Measurements from ENCODE around the gene B4GAT1. TPM values are rescaled to one million over a fixed set of nuclear protein-coding genes. Genes with fewer than 3 reads are reported as not detected.

Gene B4GAT1
- total and polyA plus RNA-seq, 9 of the 15 experiments (the other 6 are each of a cell fraction or from before 2014, with no cell fraction given): 0.86 to 9.5 (median 3.8) TPM

DNA sequence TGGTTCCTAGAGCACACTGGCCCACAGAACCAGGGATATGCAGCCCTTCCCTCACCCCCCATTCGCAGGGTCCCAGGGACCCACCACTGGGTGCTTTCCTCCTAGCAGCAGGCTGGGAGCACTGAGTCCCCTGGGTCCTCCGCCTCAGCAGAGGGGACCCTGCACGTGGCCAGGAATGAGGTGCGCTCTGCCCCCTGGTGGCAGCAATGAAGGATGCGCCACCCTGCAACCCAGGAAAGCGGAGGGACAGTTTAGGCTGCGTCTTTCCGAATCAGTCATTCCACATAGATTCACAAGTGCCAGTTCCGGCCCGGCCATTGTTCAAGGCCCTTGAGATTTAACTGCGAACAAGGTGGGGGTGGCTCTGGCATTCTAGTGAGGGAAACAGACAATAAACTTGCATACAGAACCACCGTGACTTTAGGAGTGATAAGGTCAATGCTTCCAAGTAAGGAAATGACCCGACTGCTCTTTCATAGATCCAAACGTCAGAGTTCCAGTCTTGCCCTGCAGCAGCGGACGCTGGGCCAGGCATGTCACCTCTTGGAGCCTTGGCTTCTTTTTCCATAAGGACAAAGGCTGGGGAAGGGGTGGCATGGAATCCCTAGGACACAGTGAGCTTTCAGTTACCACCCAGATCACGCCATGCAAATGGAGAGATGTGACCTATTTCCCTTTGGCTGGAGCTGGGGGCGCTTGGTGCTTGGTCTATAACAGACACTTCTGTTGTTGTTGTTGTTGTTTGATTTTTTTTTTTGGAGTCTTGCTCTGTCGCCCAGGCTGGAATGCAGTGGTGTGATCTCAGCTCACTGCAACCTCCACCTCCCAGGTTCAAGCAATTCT is 18.9 kb downstream of the B4GAT1 start (continued):
- TF ChIP-seq, protein P1, sequence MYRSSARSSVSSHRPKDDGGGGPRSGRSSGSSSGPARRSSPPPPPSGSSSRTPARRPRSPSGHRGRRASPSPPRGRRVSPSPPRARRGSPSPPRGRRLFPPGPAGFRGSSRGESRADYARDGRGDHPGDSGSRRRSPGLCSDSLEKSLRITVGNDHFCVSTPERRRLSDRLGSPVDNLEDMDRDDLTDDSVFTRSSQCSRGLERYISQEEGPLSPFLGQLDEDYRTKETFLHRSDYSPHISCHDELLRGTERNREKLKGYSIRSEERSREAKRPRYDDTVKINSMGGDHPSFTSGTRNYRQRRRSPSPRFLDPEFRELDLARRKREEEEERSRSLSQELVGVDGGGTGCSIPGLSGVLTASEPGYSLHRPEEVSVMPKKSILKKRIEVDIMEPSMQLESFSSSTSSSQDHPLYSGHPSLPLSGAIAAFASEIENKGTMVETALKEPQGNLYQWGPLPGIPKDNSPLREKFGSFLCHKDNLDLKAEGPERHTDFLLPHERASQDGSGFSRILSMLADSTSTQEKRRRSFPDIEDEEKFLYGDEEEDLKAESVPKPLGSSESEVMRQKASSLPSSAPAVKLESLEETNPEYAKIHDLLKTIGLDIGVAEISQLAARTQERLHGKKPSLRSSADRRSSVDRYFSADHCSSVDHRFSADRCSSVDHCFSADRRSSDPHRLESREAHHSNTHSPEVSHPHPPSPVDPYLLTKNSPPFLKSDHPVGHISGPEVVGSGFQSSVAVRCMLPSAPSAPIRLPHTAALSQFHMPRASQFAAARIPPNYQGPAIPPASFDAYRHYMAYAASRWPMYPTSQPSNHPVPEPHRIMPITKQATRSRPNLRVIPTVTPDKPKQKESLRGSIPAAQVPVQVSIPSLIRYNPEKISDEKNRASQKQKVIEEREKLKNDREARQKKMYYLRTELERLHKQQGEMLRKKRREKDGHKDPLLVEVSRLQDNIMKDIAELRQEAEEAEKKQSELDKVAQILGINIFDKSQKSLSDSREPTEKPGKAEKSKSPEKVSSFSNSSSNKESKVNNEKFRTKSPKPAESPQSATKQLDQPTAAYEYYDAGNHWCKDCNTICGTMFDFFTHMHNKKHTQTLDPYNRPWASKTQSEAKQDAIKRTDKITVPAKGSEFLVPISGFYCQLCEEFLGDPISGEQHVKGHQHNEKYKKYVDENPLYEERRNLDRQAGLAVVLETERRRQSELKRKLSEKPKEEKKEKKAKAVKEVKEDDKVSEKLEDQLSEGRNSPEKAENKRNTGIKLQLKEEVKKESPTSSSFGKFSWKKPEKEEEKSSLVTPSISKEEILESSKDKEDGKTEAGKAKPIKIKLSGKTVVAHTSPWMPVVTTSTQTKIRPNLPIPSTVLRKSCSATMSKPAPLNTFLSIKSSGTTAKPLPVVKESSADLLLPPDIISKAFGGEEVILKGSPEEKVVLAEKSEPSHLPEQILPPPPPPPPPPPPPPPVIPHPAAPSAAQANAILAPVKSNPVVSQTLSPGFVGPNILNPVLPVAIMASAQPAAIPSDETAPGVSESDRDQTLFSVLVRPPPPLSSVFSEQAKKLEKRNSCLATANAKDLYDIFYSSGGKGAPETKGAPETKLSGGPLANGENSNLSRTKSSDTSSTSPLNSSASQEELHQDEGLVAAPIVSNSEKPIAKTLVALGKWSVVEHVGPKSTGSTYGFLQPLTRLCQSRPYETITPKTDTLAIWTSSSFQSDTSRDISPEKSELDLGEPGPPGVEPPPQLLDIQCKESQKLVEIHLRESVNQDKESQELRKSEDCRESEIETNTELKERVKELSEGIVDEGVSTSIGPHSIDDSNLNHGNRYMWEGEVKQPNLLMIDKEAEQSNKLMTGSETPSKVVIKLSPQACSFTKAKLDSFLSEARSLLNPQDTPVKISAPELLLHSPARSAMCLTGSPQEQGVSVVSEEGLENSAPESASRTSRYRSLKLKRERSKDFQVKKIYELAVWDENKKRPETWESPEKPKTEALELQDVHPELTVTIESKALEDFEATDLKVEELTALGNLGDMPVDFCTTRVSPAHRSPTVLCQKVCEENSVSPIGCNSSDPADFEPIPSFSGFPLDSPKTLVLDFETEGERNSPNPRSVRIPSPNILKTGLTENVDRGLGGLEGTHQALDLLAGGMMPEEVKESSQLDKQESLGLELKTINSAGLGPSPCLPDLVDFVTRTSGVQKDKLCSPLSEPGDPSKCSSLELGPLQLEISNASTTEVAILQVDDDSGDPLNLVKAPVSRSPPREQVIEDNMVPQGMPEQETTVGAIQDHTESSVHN (IDR thresholded peaks at IDR 0.05; ENCODE audit: borderline replicate concordance in 1 of 2, low read depth in 1 of 2): no peak
- TF ChIP-seq CHD2 (IDR thresholded peaks at IDR 0.05; ENCODE audit: low read depth, low read length): no peak
- TF ChIP-seq NFATC3 (IDR thresholded peaks at IDR 0.05): no peak
- no peak for TF ChIP-seq ZNF79 (CRISPR knock-in tag; IDR thresholded peaks at IDR 0.05; ENCODE audit: low read depth)
- no peak for TF ChIP-seq NCOA4 (IDR thresholded peaks at IDR 0.05; ENCODE audit: partially characterized antibody)
- 0 out of 2 replicates have a peak, but pooled peaks have one; percentile 34 for TF ChIP-seq ESRRA (IDR thresholded peaks at IDR 0.05; ENCODE audit: borderline replicate concordance, low read depth)
- TF ChIP-seq ZNF354B (CRISPR knock-in tag; IDR thresholded peaks at IDR 0.05): no peak
- TF ChIP-seq BCL6 (CRISPR knock-in tag; IDR thresholded peaks at IDR 0.05): no peak
- no peak for TF ChIP-seq TFE3 (CRISPR knock-in tag; IDR thresholded peaks at IDR 0.05)
- TF ChIP-seq TRIM28 (IDR thresholded peaks at IDR 0.05): no peak
- TF ChIP-seq NELFE (IDR thresholded peaks at IDR 0.05; ENCODE audit: insufficient read depth, insufficient read length): no peak
- TF ChIP-seq, protein P2, sequence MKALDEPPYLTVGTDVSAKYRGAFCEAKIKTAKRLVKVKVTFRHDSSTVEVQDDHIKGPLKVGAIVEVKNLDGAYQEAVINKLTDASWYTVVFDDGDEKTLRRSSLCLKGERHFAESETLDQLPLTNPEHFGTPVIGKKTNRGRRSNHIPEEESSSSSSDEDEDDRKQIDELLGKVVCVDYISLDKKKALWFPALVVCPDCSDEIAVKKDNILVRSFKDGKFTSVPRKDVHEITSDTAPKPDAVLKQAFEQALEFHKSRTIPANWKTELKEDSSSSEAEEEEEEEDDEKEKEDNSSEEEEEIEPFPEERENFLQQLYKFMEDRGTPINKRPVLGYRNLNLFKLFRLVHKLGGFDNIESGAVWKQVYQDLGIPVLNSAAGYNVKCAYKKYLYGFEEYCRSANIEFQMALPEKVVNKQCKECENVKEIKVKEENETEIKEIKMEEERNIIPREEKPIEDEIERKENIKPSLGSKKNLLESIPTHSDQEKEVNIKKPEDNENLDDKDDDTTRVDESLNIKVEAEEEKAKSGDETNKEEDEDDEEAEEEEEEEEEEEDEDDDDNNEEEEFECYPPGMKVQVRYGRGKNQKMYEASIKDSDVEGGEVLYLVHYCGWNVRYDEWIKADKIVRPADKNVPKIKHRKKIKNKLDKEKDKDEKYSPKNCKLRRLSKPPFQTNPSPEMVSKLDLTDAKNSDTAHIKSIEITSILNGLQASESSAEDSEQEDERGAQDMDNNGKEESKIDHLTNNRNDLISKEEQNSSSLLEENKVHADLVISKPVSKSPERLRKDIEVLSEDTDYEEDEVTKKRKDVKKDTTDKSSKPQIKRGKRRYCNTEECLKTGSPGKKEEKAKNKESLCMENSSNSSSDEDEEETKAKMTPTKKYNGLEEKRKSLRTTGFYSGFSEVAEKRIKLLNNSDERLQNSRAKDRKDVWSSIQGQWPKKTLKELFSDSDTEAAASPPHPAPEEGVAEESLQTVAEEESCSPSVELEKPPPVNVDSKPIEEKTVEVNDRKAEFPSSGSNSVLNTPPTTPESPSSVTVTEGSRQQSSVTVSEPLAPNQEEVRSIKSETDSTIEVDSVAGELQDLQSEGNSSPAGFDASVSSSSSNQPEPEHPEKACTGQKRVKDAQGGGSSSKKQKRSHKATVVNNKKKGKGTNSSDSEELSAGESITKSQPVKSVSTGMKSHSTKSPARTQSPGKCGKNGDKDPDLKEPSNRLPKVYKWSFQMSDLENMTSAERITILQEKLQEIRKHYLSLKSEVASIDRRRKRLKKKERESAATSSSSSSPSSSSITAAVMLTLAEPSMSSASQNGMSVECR (CRISPR knock-in tag; IDR thresholded peaks at IDR 0.05): peak; percentile 77; the same call in 1 of the 2 replicates
